DLD1 (cell line): ENCODE measurements around the gene CCBE1.
"Not testable (repeated sequence)": the region's sequence is repeated elsewhere in the genome, so short reads cannot be mapped to it uniquely, and the experiment has no call there.

ENCODE experiments used
- in situ Hi-C: cut with HindIII; loops from 2 replicates; pipeline ENCODE4 v1.10.0; 2017; ENCODE audit warnings: low sequenced_read_pairs

CCBE1 gene

GRCh38 chr18:59550174-59550516 is 147.1 kb downstream of the CCBE1 start:
- in situ Hi-C loops: no loop called here

- in situ Hi-C loops: no loop called here
Measured at GRCh38 chr18:59549503-59550173, 147.6 kb downstream of the CCBE1 start.

- in situ Hi-C loops: no loop called here
Measured at GRCh38 chr18:59547581-59548182, 149.5 kb downstream of the CCBE1 start.

- in situ Hi-C loops: no loop called here
Measured at GRCh38 chr18:59546188-59546587, 151.0 kb downstream of the CCBE1 start.

- in situ Hi-C loops: no loop called here
Measured at GRCh38 chr18:59540780-59541179, 156.4 kb downstream of the CCBE1 start.

- in situ Hi-C loops: no loop called here
Measured at GRCh38 chr18:59540346-59540745, 156.9 kb downstream of the CCBE1 start.

GRCh38 chr18:59539108-59539507 is 158.1 kb downstream of the CCBE1 start:
- in situ Hi-C loops: no loop called here

GRCh38 chr18:59537579-59537978 is 159.6 kb downstream of the CCBE1 start:
- in situ Hi-C loops: no loop called here

- in situ Hi-C loops: no loop called here
Measured at GRCh38 chr18:59536166-59536565, 161.1 kb downstream of the CCBE1 start.

GRCh38 chr18:59535055-59535454 is 162.2 kb downstream of the CCBE1 start:
- in situ Hi-C loops: no loop called here

GRCh38 chr18:59528866-59529265 is 168.4 kb downstream of the CCBE1 start:
- in situ Hi-C loops: no loop called here

GRCh38 chr18:59520562-59521355 is 176.5 kb downstream of the CCBE1 start:
- in situ Hi-C loops: no loop called here

- in situ Hi-C loops: no loop called here
Measured at GRCh38 chr18:59518705-59519104, 178.5 kb downstream of the CCBE1 start.

GRCh38 chr18:59517446-59518165 is 179.6 kb downstream of the CCBE1 start:
- in situ Hi-C loops: no loop called here

GRCh38 chr18:59516356-59517155 is 180.7 kb downstream of the CCBE1 start:
- in situ Hi-C loops: no loop called here

GRCh38 chr18:59515956-59516355 is 181.3 kb downstream of the CCBE1 start:
- in situ Hi-C loops: not testable (repeated sequence)

GRCh38 chr18:59515147-59515546 is 182.1 kb downstream of the CCBE1 start:
- in situ Hi-C loops: no loop called here

- in situ Hi-C loops: no loop called here
Measured at GRCh38 chr18:59514203-59514602, 183.0 kb downstream of the CCBE1 start.

- in situ Hi-C loops: no loop called here
Measured at GRCh38 chr18:59512025-59512755, 185.0 kb downstream of the CCBE1 start.
